ENCODE results near the gene COP1. TPM values are rescaled to one million over a fixed set of nuclear protein-coding genes. Genes with fewer than 3 reads are reported as not detected.

COP1 gene
- total and polyA plus RNA-seq, 2 donors (not counting 1 experiment from before 2014, with no cell fraction given) = 18.7 to 68.5 TPM

GRCh38 chr1:176227579-176227978 lies 20.5 kb upstream of the COP1 start:
- Histone ChIP-seq H3K27ac (ENCODE audit: low read length in 2 of 2) (no peak overlapping the region), H2AFZ (ENCODE audit: insufficient read depth, low read depth, low read length, poor library complexity, severe bottlenecking) (no peak overlapping the region), H3K4me2 (replicated peaks; ENCODE audit: low read depth, low read length, poor library complexity, severe bottlenecking) (no peak overlapping the region), H3K4me3 (ENCODE audit: control extremely low read depth in 1 of 5, extremely low read depth in 1 of 5, insufficient read depth in 1 of 5, low read depth in 2 of 5, low read length in 4 of 5) (no peak overlapping the region), H4K20me1 (ENCODE audit: control insufficient read depth, insufficient read depth, low read length, poor library complexity, severe bottlenecking) (no peaks in the 10 kb centered on the region), H3K9me3 (ENCODE audit: control extremely low read depth in 1 of 3, control insufficient read depth in 2 of 3, insufficient read depth in 1 of 3, low read length in 2 of 3) (no peaks in the 10 kb centered on the region), H3K36me3 (replicated peaks in 1 of 2; ENCODE audit: control extremely low read depth in 1 of 2, control insufficient read depth in 1 of 2, extremely low read depth in 1 of 2, insufficient read depth in 2 of 2, low read length in 1 of 2) (no peaks in the 10 kb centered on the region), H3K4me1 (ENCODE audit: control insufficient read depth in 2 of 2, insufficient read depth in 2 of 2, low read length in 2 of 2) (no peaks in the 10 kb centered on the region), H3K79me2 (ENCODE audit: control insufficient read depth, insufficient read depth, low read length) (no peaks in the 10 kb centered on the region), H3K27me3 (replicated peaks in 1 of 4; ENCODE audit: control extremely low read depth in 1 of 4, control insufficient read depth in 3 of 4, insufficient read depth in 4 of 4, low read length in 3 of 4) (no peaks in the 10 kb centered on the region), H3K9ac (ENCODE audit: low read length) (no peak overlapping the region)
- no peaks in the 10 kb centered on the region for H3K27me3 Mint-ChIP-seq
- CTCF ChIA-PET = interaction anchor here (0.6 kb wide), 1 partner anchor 132 kb away, joined by 5 read pairs; no protein-coding TSS in a partner anchor
- WGBS (ENCODE audit: insufficient coverage) = 100% methylated on average over 1 of the region's 3 CpGs
- ATAC-seq (ENCODE audit: low read depth) = no peak
- no peak overlapping the region for H3K4me3 Mint-ChIP-seq
- H3K27ac Mint-ChIP-seq = no peak overlapping the region
- POLR2A ChIA-PET = no interaction called here
- no peaks in the 10 kb centered on the region for H3K9me3 Mint-ChIP-seq (ENCODE audit: insufficient read depth)
- DNase-seq = no peak
- intact Hi-C loops (cut with micrococcal nuclease) = no loop called here
- no peak for TF ChIP-seq EZH2 (IDR thresholded peaks at IDR 0.05; ENCODE audit: borderline replicate concordance, insufficient read depth, low read depth, low read length, poor library complexity, severe bottlenecking)
- TF ChIP-seq CTCF (IDR thresholded peaks at IDR 0.05) = no peak
- no peaks in the 10 kb centered on the region for H3K4me1 Mint-ChIP-seq

GRCh38 chr1:176225911-176226310 lies 18.8 kb upstream of the COP1 start:
- Histone ChIP-seq H3K36me3 (replicated peaks in 1 of 2; ENCODE audit: control extremely low read depth in 1 of 2, control insufficient read depth in 1 of 2, extremely low read depth in 1 of 2, insufficient read depth in 2 of 2, low read length in 1 of 2) (no peaks in the 10 kb centered on the region), H3K4me1 (ENCODE audit: control insufficient read depth in 2 of 2, insufficient read depth in 2 of 2, low read length in 2 of 2) (no peaks in the 10 kb centered on the region), H3K4me2 (replicated peaks; ENCODE audit: low read depth, low read length, poor library complexity, severe bottlenecking) (no peak overlapping the region), H3K27ac (ENCODE audit: low read length in 2 of 2) (no peak overlapping the region), H3K27me3 (replicated peaks in 1 of 4; ENCODE audit: control extremely low read depth in 1 of 4, control insufficient read depth in 3 of 4, insufficient read depth in 4 of 4, low read length in 3 of 4) (no peaks in the 10 kb centered on the region), H3K9me3 (ENCODE audit: control extremely low read depth in 1 of 3, control insufficient read depth in 2 of 3, insufficient read depth in 1 of 3, low read length in 2 of 3) (no peaks in the 10 kb centered on the region), H3K9ac (ENCODE audit: low read length) (no peak overlapping the region), H3K79me2 (ENCODE audit: control insufficient read depth, insufficient read depth, low read length) (no peaks in the 10 kb centered on the region), H3K4me3 (ENCODE audit: control extremely low read depth in 1 of 5, extremely low read depth in 1 of 5, insufficient read depth in 1 of 5, low read depth in 2 of 5, low read length in 4 of 5) (no peak overlapping the region), H2AFZ (ENCODE audit: insufficient read depth, low read depth, low read length, poor library complexity, severe bottlenecking) (no peak overlapping the region), H4K20me1 (ENCODE audit: control insufficient read depth, insufficient read depth, low read length, poor library complexity, severe bottlenecking) (no peaks in the 10 kb centered on the region)
- H3K9me3 Mint-ChIP-seq (ENCODE audit: insufficient read depth) = no peaks in the 10 kb centered on the region
- POLR2A ChIA-PET = no interaction called here
- H3K27ac Mint-ChIP-seq = no peak overlapping the region
- peaks cover 6% of the 10 kb centered on the region for H3K27me3 Mint-ChIP-seq
- CTCF ChIA-PET = no interaction called here
- no peak for ATAC-seq (ENCODE audit: low read depth)
- no peak overlapping the region for H3K4me3 Mint-ChIP-seq
- no peak for TF ChIP-seq EZH2 (IDR thresholded peaks at IDR 0.05; ENCODE audit: borderline replicate concordance, insufficient read depth, low read depth, low read length, poor library complexity, severe bottlenecking)
- WGBS (ENCODE audit: insufficient coverage) = 100% methylated on average over 1 of the region's 2 CpGs
- DNase-seq = no peak
- intact Hi-C loops (cut with micrococcal nuclease) = no loop called here
- no peaks in the 10 kb centered on the region for H3K4me1 Mint-ChIP-seq
